ENCODE results near the gene USP7.

- TF ChIP-seq CTCF (IDR thresholded peaks at IDR 0.05; ENCODE audit: low read length), result no peak
- no peak for TF ChIP-seq EZH2 (optimal IDR thresholded peaks at IDR 0.05; ENCODE audit: low read depth, low read length)
Observed at GRCh38 chr16:8898660-8899318, 64.9 kb downstream of the USP7 start.
